ENCODE measurements around the gene OSBPL3.
"Not testable (repeated sequence)": the region's sequence is repeated elsewhere in the genome, so short reads cannot be mapped to it uniquely, and the experiment has no call there.

OSBPL3 gene

DNA sequence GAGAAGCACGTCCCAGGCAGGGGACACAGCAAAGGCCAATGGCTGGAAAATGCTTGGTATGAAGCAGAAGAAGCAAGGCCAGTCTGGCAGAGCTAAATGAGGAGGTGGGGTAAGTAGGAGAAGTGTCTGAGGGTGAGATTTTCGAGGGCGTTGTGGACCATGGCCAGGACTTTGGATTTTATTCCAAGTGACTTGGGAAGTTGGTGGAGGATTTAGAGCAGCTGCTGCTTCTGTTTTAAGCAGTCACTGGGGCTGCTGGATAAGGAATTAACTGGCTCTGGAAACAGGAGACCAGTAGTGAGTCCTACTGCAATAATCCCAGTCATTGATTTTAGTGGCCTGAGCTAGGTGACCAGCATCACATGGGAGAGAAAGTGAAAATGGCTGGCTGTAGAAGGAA is 155.1 kb downstream of the OSBPL3 start:
- peak; percentile 30 for DNase-seq

DNA sequence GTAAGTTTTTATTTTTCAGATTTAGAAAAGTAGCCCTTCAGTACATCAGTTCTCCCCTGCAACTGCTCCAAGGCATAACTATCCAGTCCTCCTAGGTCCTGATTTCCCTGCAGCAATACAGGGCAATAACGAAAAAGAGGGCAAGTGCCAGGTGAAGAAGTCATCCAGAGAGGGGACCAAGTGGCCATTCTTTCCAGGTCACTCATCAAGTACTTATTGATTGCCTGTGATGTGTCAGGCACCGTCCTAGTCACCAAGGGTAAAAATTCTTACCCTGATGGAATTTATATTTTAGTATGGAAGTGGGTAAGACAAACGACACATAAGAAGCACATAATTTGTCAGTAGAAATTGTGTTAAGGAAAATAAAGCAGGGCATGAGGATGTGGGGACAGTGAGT is 155.6 kb downstream of the OSBPL3 start:
- no peak for DNase-seq

DNA sequence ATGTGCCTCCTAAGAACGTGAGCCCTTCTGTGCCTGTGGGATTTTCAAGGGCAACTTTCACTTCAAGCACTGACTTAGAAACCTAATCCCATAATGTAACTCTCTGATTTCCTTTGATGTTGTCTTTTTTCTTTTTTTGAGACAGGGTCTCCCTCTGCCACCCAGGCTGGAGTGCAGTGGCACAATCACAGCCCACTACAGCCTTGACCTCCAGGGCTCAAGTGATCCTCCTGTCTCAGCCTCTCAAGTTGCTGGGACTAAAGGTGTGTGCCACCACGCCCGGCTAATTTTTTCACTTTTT is 158.3 kb downstream of the OSBPL3 start:
- DNase-seq, result no peak

DNA sequence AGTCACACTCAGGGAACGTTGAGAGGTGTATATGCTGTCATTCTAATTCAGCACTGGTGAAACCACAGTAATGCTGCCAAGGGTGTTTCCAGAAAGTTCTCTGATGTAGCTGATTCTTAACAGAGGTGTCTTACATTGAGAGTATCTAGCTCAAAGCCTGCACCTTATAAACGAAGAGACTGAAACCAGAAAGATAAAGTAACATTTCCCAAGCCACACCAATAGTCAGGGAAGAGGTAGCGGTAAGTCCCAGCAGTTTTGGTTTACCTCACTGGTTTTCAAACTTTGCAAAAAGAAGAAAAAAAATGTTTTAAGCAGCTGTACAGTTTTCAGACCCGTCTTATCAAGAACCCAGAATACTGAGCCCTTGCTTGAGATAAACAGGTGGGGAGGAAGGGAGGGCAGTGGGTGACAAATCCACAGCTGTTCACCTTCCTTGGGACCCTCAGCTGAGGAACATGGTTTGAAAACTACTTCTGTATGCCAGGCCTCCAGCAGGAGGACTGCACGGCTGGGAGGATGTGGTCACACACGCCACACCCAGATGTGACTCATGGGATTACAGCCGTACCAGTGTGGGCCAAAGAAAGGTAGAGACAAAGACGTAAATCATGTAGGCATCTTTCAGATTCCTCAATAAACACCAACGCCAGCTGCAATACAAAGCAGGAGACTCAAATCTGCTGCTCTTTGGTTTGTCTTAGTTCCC is 158.8 kb downstream of the OSBPL3 start:
- DNase-seq, result peak; percentile 32

DNA sequence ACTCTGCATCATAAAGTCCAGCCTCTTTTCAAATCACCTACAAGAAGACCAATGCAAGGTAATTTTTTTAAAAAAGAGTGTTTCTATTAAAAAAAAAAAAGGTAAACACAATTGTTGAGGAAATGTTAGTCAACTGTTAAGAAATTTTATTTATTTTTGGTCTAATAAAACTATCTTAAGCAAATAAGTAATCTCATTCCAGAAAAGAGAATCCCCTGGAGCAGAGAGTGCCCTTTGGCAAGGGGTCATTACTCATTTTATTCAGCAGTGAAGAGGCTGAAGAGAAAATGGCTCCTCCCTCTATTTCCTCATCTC is 159.3 kb downstream of the OSBPL3 start:
- no peak for DNase-seq

DNA sequence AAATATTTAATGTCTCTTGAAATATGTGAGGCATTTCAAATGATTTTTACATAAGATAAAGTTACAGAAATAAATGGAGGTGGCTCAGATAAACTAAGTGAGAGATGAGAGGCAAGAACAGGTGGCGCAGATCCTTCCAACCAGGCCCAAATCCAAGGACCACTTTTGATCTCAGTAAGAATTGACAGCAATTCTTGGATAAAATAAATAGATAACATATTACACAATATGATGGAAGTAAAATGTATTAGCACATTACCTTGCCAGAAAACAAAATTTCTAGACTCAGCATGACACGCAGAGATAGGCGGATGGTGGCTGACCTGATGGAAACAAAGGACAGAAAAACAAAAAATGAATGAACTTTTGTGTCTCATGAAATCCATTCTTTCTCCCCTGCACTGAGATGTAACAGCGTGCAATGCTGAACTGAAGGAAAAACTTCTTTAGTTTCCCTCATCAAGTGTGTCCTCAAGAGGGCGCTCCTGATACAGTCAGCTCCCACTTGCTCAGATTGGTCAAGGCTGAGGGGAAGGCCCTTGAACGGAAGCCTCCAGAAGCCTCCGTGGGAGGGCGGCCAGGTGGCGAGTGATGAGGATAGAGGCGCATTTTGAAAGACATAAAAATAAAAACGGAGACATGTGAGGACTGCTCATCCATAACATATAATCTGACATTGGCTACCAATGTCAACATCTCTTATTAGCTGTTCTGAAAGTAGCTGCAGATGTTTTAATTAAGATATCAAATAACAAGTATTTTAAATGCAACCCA is 159.9 kb downstream of the OSBPL3 start:
- peak; percentile 81 for DNase-seq

DNA sequence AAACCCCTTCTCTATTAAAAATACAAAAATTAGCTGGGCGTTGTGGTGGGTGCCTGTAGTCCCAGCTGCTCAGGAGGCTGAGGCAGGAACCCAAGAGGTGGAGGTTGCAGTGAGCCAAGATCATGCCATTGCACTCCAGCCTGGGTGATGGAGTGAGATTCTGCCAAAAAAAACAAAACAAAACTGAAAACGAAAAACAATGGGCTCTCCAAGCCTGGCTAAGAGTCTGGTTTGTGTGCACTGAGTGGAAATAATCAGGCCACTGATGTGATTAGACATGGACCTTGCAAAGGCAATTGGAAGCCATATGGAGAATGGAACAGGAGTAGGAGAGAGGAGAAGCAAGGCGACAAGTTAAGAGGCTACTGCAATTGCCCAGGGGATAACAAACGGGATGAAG is 162.6 kb downstream of the OSBPL3 start:
- DNase-seq, result no peak

DNA sequence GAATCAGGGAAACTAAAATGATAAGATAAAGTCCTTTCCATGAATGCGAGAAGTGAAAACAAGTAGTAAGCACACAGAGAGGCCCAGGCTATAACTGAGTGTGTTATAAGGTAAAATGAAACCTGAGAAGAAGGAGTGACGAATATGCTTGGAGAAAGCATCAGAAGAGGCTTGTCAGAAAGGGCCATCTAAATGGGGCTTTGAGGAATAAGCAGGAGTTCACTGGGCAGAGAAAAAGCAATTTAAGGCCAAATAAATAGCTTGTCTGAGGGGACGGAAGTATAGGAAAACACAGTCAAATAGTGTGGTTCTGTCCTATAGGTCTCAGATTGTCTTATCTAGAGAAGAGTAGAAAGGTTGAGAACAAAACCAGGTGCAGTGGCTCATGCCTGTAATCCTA is 163.1 kb downstream of the OSBPL3 start:
- no peak for DNase-seq

DNA sequence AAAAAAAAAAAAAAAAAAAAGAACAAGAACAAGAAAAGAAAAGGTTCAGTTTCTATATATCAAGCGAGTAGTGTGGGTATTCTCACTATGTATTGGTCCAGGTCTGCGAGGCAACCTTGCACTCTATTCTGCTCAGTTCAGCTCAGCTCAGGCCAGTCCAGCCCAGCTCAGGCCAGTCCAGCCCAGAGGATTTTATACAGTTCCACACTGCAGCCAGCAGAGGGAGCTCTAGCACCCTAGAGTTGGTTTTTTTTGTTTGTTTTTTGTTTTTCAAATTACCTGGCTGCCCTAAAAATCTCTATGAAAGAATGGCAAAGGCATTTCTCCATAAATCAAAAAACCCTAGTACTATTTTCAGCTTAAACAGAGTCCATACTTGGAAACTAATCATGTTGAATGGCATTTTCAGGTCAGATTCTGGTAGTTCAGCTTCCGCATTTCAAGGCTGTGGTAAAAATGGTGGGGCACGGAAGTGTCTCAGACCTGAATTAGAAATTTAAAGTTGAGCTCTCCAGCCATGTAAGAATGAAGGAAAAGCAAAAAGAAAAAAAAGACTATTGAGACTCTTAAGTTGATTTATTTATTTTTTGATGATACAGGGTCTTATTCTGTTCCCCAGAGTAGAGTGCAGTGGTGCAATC is 167.6 kb downstream of the OSBPL3 start:
- peak; percentile 55 for DNase-seq

DNA sequence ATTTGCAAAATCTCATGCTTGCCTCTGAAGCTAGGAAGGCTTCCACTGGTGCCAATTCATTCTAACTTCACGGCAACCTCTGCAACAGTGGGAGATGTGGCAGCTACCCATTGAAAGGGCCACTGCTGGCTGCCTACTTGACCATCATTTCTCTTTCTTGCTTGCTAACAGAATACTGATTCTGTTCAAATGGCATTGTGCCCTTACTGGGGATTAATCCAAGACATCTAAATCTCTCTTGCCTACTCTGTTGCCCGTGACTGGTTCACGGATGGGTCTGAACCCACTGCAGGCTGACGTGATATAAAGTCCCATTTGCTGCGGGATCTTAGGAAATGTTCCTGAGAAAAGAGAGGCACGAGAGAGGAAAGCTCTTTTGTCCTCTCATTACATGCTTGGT is 171.5 kb downstream of the OSBPL3 start:
- no peak for DNase-seq

DNA sequence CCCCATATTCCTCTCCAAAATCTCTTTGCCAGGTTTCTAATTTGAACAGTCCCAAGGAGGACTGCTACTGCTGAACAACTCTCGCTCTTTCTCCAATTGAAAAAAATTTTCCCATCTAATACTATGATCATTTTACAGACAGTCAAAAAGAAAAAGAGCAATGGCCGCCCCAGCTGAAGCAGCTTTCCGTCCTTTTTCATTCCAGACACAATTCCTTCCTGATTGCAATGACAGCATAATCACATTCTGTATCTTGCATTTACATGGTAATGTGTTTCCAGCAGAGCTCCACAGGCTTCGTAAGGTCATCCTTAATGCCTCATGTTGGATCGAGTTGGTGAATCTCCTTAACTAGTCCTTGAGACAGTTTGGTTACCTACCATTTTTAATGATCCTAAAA is 177.7 kb downstream of the OSBPL3 start:
- DNase-seq, result no peak

DNA sequence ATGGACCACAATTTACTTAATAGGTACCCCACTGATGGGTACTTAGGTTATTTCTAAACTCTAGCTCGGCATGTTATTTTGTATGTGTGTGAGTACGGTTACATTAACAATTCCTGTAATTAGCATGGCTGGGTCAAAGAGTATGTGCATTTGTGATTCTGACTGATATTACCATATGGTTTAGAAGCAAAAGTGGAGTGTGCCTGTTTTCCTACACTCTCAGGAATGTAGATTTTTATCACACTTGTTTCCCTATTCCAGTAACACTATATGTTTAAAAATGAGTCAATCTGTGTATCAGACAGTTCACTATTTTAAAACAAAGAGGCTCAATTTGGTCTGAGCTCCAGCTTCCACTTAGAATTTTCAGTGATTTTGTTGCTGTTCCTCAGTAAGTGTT is 178.1 kb downstream of the OSBPL3 start:
- no peak for DNase-seq

DNA sequence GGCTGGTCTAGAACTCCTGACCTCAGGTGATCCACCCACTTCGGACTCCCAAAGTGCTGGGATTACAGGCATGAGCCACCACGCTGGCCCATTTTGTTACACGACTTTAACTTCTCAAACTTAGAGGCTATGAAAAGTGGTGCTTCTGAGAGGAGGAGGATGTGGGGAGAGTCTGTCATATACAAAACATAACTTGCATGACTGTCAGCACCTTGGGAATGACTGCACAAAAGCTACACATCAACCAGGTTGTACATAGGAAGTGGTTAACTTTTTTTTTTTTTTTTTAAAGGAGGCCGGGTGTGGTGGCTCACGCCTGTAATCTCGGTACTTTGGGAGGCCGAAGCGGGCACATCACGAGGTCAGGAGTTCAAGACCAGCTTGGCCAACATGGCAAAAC is 179.3 kb downstream of the OSBPL3 start:
- no peak for DNase-seq

DNA sequence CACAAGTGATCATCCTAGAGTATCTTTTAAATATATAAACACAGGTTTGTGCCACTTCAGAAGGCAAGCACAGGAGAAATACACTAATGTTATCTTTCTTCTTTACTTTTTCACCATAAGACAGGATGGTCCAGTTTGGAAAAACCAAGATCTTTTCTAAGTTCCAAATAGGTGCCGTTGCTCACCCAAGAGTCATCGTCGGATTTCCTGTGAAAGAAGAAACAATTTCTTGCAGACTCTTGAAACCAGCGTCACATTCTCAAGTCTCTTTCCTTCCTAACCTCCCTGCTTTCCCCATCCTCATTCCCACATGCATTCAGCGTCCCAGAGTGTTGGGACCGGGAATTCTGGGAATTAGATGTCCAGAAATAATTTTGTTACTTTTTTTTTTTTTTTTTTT is 179.9 kb downstream of the OSBPL3 start:
- DNase-seq, result no peak

DNA sequence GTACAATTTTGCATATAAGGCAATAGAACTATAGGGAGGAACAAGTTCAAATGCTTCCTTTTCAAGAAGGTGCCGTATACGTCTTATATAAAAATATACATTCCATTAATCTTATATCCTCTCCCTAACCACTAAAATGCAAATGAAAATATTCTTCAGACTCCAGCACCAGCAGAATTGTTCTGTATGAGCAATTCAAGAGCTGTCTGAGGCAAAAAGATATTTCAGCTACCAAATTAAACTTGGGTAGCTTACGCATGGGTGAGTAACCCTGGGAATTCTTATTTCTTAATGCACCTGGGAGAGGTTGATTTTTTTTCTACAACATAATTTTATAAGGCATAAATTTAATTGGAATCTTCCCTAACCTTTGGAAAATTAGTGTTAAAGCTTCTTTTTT is 180.5 kb downstream of the OSBPL3 start:
- DNase-seq, result no peak

DNA sequence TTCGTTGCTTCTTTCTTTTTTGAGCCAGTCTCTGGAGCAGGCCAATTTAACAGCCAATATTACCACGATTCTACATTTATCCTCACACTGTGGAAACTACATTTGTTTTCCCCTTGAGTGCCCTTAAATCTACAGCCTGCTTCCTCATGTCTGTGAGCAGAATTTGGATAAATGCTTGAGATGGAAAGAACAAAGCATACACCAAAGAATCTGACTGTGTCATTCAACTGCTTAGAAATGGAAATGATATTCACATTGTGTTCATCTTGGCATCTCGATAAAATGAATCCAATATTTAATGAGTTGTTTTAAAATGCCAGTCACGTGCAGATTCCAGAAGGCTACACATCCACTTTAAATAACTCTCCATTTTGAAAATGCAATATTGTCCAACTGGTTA is 181.7 kb downstream of the OSBPL3 start:
- no peak for DNase-seq

DNA sequence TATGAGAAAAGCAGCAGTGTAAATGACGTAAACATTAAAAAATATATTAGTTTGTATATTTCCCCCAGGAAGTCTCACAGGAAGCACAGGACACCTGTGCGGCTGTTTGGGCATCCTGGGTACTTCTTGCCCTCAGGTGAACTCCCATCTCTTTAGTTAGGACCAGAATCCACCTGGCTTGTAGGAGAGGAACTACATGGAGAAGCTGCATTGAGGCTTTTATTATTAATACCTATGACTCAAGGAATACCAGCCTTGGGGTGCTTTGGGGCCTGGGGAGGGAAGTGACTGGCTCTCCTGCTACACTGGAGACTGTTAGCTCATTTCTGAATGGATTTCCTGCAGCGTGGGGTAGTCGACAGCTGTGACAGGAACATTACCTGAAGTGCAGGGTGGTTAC is 182.7 kb downstream of the OSBPL3 start:
- DNase-seq, result no peak

DNA sequence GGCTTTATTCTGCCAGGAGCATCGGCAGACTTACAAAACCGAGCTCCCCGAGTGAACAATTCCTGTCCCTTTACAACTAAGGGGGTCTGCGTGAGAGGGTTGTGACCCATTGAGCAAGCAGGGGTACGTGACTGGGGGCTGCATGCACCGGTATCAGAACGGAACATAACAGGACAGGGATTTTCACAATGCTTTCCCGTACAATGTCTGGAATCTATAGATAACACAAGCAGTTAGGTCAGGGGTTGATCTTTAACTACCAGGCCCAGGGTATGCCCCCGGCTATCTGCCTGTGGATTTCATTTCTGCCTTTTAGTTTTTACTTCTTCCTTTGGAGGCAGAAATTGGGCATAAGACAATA is 184.6 kb downstream of the OSBPL3 start:
- no peak for DNase-seq

DNA sequence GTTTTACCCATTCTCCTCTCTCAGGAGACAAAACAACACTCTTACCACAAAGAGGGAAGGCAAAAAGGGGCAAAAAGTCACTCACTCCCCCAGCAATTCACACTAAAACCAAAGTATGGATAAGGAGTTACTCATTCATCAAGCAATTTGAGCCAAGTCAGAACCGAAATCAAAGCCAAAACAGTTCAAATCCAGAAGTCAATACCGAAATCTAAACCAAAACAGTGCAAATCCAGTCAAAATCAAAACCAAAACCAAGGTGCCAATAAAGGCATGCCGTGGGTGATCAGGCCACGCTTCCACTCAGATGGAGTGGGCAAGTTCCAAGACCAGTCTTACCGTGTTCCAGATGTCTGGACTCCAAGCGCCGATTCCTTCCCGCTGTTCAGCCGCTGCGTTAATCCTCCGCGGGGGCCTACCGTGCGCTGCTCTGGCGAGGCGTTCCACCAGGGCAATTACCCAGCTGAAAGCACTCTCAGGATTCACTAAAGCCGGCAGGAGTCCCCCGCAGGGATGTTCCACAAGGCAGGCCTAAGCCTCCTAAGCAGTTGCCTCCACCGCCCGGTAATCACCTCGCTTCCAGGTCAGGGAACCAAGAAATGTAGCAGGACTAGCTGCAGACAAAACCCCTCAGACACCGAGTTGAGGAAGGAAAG is 185.1 kb downstream of the OSBPL3 start:
- DNase-seq, result not testable (repeated sequence)

DNA sequence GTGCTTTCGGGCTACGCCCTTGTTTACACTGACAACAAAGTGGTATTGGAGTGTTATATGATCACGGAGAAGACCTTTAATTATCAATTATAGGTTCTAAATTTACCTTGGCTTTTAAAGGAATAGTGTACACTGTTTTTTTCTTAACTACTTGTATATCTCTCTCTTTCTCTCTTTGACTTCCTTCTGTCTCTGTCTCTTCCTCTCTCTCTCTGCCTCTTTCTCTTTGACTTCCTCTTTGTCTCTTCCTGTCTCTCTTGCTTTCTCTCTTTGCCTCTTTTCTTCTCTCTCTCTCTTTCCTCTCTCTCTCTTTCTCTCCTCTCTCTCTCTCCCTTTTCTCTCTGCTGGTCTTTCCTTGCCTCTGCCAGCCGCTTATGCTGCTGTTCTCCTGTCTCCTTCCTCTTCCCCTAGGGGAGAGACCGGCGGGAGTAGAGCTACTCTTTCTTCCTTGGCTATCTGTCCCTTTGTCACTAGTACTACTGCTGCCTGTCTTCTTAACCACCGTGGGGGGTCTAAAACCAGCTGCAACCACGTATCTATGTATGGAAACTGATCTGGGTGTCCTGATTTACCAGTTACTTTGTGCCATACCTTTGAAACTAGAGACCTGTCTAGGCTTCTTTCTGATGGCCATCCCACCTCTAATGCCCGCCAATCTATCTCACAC is 185.9 kb downstream of the OSBPL3 start:
- DNase-seq, result no peak

DNA sequence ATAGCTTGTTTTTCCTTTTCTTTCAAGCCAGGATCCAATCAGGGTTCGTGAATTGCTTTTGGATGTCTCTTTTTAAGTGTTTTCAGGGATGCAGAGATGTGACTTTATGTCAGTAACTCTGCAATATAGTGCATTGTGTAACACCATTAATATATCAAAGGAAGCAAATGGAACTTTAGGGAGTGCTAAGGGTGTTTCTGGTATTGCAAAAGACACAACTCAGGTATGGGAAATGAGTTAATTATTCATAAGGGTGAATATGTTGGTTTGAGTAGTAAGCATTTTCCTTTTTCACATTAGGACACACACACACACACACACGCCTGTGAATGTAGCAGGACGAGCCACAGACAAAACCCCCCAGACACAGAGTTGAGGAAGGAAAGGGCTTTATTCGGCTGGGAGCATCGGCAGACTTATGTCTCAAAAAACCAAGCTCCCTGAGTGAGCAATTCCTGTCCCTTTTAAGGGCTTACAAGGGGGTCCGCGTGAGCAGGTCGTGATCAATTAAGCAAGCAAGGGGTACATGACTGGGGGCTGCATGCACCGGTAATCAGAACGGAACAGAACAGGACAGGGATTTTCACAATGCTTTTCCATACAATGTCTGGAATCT is 190.9 kb downstream of the OSBPL3 start:
- DNase-seq, result no peak

DNA sequence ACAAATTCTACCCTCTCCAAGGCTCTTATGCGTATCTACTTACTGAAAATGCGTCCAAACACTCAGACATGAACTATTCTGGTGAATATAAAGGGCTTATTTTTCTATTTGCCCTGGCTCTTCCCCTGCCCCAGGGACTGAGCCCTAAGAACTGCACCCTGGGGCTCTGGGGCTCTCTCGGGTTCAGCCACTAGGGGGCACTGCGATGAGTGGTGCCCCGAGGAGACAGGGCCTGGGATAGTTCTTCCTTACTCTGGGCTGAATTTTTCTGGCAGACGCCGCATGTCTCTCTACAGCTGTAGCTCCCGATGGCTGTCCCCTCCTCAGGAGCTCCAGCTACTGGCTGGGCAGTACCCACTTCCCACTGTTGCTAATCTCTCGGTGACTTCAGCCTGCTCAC is 191.9 kb downstream of the OSBPL3 start:
- DNase-seq, result no peak

DNA sequence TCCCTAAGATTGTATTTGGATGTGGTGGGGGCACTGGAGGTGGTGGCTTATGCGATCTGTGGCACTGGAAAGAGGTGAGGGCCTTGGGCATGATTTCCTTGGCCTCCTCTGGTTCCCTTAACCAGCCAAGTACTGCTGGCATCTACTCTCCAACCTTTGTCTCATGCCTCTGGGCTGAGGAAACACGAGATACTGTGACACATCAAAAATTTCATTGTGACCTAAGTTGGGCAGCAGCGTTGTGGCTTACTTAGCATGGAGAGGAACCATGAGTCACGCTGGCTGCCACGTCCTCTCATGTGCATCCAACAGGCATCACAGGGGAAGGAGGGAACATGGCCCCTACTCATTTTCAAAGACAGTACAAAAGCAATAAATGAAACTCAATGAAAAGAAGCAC is 193.0 kb downstream of the OSBPL3 start:
- DNase-seq, result no peak
